ENCODE data around the gene FAR2. TPM values are rescaled to one million over a fixed set of nuclear protein-coding genes. Genes with fewer than 3 reads are reported as not detected.
"Not testable (repeated sequence)": the region's sequence is repeated elsewhere in the genome, so short reads cannot be mapped to it uniquely, and the experiment has no call there.

Gene FAR2
- total and polyA plus RNA-seq, 9 donors, result 9.5 to 20.0 (median 10.2) TPM

- Histone ChIP-seq H3K27ac (ENCODE audit: low read length) (no peak overlapping the region), H3K9me3 (replicated peaks; ENCODE audit: control insufficient read depth, low read depth, low read length) (no peaks in the 10 kb centered on the region), H3K4me3 (ENCODE audit: low read length) (no peak overlapping the region), H3K36me3 (ENCODE audit: control insufficient read depth, insufficient read depth, low read length) (no peaks in the 10 kb centered on the region), H3K4me1 (ENCODE audit: control insufficient read depth, insufficient read depth, low read length) (no peaks in the 10 kb centered on the region), H3K27me3 (ENCODE audit: control insufficient read depth, insufficient read depth, low read length) (no peaks in the 10 kb centered on the region)
- WGBS (ENCODE audit: insufficient coverage), result no CpG with 5 or more reads among the region's 2 CpGs
- DNase-seq, result no peak
These were observed 15.9 kb upstream of the FAR2 start for GRCh38 chr12:29133181-29133580.

GRCh38 chr12:29133680-29134079 is 15.4 kb upstream of the FAR2 start:
- DNase-seq, result no peak
- Histone ChIP-seq H3K4me1 (ENCODE audit: control insufficient read depth, insufficient read depth, low read length) (no peaks in the 10 kb centered on the region), H3K4me3 (ENCODE audit: low read length) (no peak overlapping the region), H3K27me3 (ENCODE audit: control insufficient read depth, insufficient read depth, low read length) (no peaks in the 10 kb centered on the region), H3K9me3 (replicated peaks; ENCODE audit: control insufficient read depth, low read depth, low read length) (no peaks in the 10 kb centered on the region), H3K36me3 (ENCODE audit: control insufficient read depth, insufficient read depth, low read length) (no peaks in the 10 kb centered on the region), H3K27ac (ENCODE audit: low read length) (no peak overlapping the region)
- WGBS (ENCODE audit: insufficient coverage), result no CpG with 5 or more reads among the region's 4 CpGs

- H3K4me3 ChIP-seq (ENCODE audit: low read length); H3K27ac ChIP-seq (ENCODE audit: low read length); H3K36me3 ChIP-seq (ENCODE audit: control insufficient read depth, insufficient read depth, low read length); H3K27me3 ChIP-seq (ENCODE audit: control insufficient read depth, insufficient read depth, low read length); DNase-seq; H3K9me3 ChIP-seq (replicated peaks; ENCODE audit: control insufficient read depth, low read depth, low read length); H3K4me1 ChIP-seq (ENCODE audit: control insufficient read depth, insufficient read depth, low read length): not testable (repeated sequence)
- WGBS (ENCODE audit: insufficient coverage), result 88% methylated on average over 2 of the region's 3 CpGs
These were observed 10.8 kb upstream of the FAR2 start for GRCh38 chr12:29138256-29138655.

- H3K9me3 ChIP-seq (replicated peaks; ENCODE audit: control insufficient read depth, low read depth, low read length); H3K4me1 ChIP-seq (ENCODE audit: control insufficient read depth, insufficient read depth, low read length); H3K27me3 ChIP-seq (ENCODE audit: control insufficient read depth, insufficient read depth, low read length); H3K36me3 ChIP-seq (ENCODE audit: control insufficient read depth, insufficient read depth, low read length); H3K4me3 ChIP-seq (ENCODE audit: low read length); DNase-seq; H3K27ac ChIP-seq (ENCODE audit: low read length): not testable (repeated sequence)
- 25% methylated on average over 1 of the region's 4 CpGs for WGBS (ENCODE audit: insufficient coverage)
These were observed 10.2 kb upstream of the FAR2 start for GRCh38 chr12:29138855-29139254.

GRCh38 chr12:29145372-29146170 is 3.5 kb upstream of the FAR2 start:
- no peak for DNase-seq
- H3K27ac ChIP-seq (ENCODE audit: low read length), result no peak overlapping the region
- 78% methylated on average over 7 of the region's 14 CpGs for WGBS (ENCODE audit: insufficient coverage)
- H3K4me3 ChIP-seq (ENCODE audit: low read length), result no peak overlapping the region
- peaks cover 11% of the 10 kb centered on the region for H3K4me1 ChIP-seq (ENCODE audit: control insufficient read depth, insufficient read depth, low read length)
- H3K9me3 ChIP-seq (replicated peaks; ENCODE audit: control insufficient read depth, low read depth, low read length), result peaks cover 2% of the 10 kb centered on the region
- H3K27me3 ChIP-seq (ENCODE audit: control insufficient read depth, insufficient read depth, low read length), result peaks cover 2% of the 10 kb centered on the region
- H3K36me3 ChIP-seq (ENCODE audit: control insufficient read depth, insufficient read depth, low read length), result no peaks in the 10 kb centered on the region

GRCh38 chr12:29146196-29146595 is 2.9 kb upstream of the FAR2 start:
- Histone ChIP-seq H3K27me3 (ENCODE audit: control insufficient read depth, insufficient read depth, low read length) (peaks cover 2% of the 10 kb centered on the region), H3K27ac (ENCODE audit: low read length) (no peak overlapping the region), H3K36me3 (ENCODE audit: control insufficient read depth, insufficient read depth, low read length) (no peaks in the 10 kb centered on the region), H3K4me3 (ENCODE audit: low read length) (no peak overlapping the region), H3K9me3 (replicated peaks; ENCODE audit: control insufficient read depth, low read depth, low read length) (peaks cover 2% of the 10 kb centered on the region), H3K4me1 (ENCODE audit: control insufficient read depth, insufficient read depth, low read length) (peaks cover 11% of the 10 kb centered on the region)
- DNase-seq, result no peak

- 3% methylated on average over 8 of the region's 14 CpGs for WGBS (ENCODE audit: insufficient coverage)
- H3K27ac ChIP-seq (ENCODE audit: low read length), result peak overlapping the region; percentile 75
- DNase-seq, result peak; percentile 82
These were observed 1.1 kb upstream of the FAR2 start for GRCh38 chr12:29147731-29148595.

GRCh38 chr12:29148596-29148910 is 525 bp upstream of the FAR2 start:
- H3K9me3 ChIP-seq (replicated peaks; ENCODE audit: control insufficient read depth, low read depth, low read length), result no peaks in the 10 kb centered on the region
- WGBS (ENCODE audit: insufficient coverage), result 0% methylated on average over 5 of the region's 10 CpGs
- H3K4me1 ChIP-seq (ENCODE audit: control insufficient read depth, insufficient read depth, low read length), result peaks cover 16% of the 10 kb centered on the region
- H3K4me3 ChIP-seq (ENCODE audit: low read length), result peak overlapping the region; percentile 73
- no peaks in the 10 kb centered on the region for H3K36me3 ChIP-seq (ENCODE audit: control insufficient read depth, insufficient read depth, low read length)
- peaks cover 2% of the 10 kb centered on the region for H3K27me3 ChIP-seq (ENCODE audit: control insufficient read depth, insufficient read depth, low read length)
- H3K27ac ChIP-seq (ENCODE audit: low read length), result peak overlapping the region; percentile 75
- DNase-seq, result peak; percentile 72

More at GRCh38 chr12:29147731-29148595, 1.1 kb upstream of the FAR2 start:
- peak overlapping the region; percentile 73 for H3K4me3 ChIP-seq (ENCODE audit: low read length)
- H3K36me3 ChIP-seq (ENCODE audit: control insufficient read depth, insufficient read depth, low read length), result no peaks in the 10 kb centered on the region
- H3K4me1 ChIP-seq (ENCODE audit: control insufficient read depth, insufficient read depth, low read length), result peaks cover 13% of the 10 kb centered on the region
- H3K27me3 ChIP-seq (ENCODE audit: control insufficient read depth, insufficient read depth, low read length), result peaks cover 2% of the 10 kb centered on the region
- no peaks in the 10 kb centered on the region for H3K9me3 ChIP-seq (replicated peaks; ENCODE audit: control insufficient read depth, low read depth, low read length)

- Histone ChIP-seq H3K27me3 (ENCODE audit: control insufficient read depth, insufficient read depth, low read length) (peaks cover 2% of the 10 kb centered on the region), H3K36me3 (ENCODE audit: control insufficient read depth, insufficient read depth, low read length) (no peaks in the 10 kb centered on the region), H3K4me1 (ENCODE audit: control insufficient read depth, insufficient read depth, low read length) (peaks cover 16% of the 10 kb centered on the region), H3K4me3 (ENCODE audit: low read length) (peak overlapping the region; percentile 73), H3K9me3 (replicated peaks; ENCODE audit: control insufficient read depth, low read depth, low read length) (no peaks in the 10 kb centered on the region), H3K27ac (ENCODE audit: low read length) (peak overlapping the region; percentile 75)
- DNase-seq, result no peak
- WGBS (ENCODE audit: insufficient coverage), result 6% methylated on average over 19 of the region's 34 CpGs
These were observed 708 bp downstream of the FAR2 start for GRCh38 chr12:29149691-29150281.

GRCh38 chr12:29150462-29150861 is 1.4 kb downstream of the FAR2 start:
- no peak overlapping the region for H3K27ac ChIP-seq (ENCODE audit: low read length)
- H3K9me3 ChIP-seq (replicated peaks; ENCODE audit: control insufficient read depth, low read depth, low read length), result no peaks in the 10 kb centered on the region
- no peak overlapping the region for H3K4me3 ChIP-seq (ENCODE audit: low read length)
- WGBS (ENCODE audit: insufficient coverage), result no CpG with 5 or more reads among the region's 7 CpGs
- no peak for DNase-seq
- H3K27me3 ChIP-seq (ENCODE audit: control insufficient read depth, insufficient read depth, low read length), result peaks cover 2% of the 10 kb centered on the region
- peaks cover 16% of the 10 kb centered on the region for H3K4me1 ChIP-seq (ENCODE audit: control insufficient read depth, insufficient read depth, low read length)
- H3K36me3 ChIP-seq (ENCODE audit: control insufficient read depth, insufficient read depth, low read length), result no peaks in the 10 kb centered on the region
